Right lobe of liver (tissue), 4 donors: ENCODE data around the gene IGSF21.

ENCODE experiments used
- CTCF ChIP-seq, 4 donors: fragments of 200-600 bp in 3 of 4; fragments of 450-650 bp in 1 of 4; IDR thresholded peaks; one replicate each; pipeline versions ENCODE4 v1.5.1 to v1.8.0; 2016 to 2022; ENCODE audit warnings: antibody characterized with exemption in 4 of 4, mild to moderate bottlenecking in 2 of 4
- POLR2A ChIP-seq: fragments of 450-650 bp; IDR thresholded peaks from one replicate; pipeline ENCODE4 v1.6.1; 2017; ENCODE audit warnings: antibody characterized with exemption, mild to moderate bottlenecking
- donor health status: DM: no; HTN: no; CAD: no.
- donor health status: DM: no; HTN: no; CAD: no.
- donor health status: DM: no; HTN: yes; CAD: no.

- no peak for TF ChIP-seq CTCF (IDR thresholded peaks at IDR 0.05)
- TF ChIP-seq POLR2A: no peak
These were observed 192.8 kb downstream of the IGSF21 start for GRCh38 chr1:18300376-18300775.
